ENCODE measurements around the gene TLNRD1.

DNA sequence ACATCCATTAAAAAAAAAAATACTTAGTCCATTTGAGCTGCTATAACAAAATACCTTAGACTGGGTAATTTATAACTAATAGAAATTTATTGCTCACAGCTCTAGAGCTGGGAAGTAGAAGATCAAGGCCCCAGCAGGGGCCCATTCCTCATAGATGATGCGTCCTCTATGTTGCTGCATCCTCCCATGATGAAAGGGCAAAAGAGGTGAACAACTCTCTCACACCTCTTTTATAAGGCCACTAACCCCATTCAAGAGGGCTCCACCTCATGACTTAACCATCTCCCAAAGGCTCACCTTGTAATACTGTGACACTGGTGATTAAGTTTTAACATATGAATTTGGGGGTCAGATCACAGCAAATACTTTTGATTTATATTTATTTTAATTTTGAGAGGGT is 3.0 kb upstream of the TLNRD1 start:
- no peak for TF ChIP-seq POLR2A (IDR thresholded peaks at IDR 0.05)
- TF ChIP-seq, protein P1, sequence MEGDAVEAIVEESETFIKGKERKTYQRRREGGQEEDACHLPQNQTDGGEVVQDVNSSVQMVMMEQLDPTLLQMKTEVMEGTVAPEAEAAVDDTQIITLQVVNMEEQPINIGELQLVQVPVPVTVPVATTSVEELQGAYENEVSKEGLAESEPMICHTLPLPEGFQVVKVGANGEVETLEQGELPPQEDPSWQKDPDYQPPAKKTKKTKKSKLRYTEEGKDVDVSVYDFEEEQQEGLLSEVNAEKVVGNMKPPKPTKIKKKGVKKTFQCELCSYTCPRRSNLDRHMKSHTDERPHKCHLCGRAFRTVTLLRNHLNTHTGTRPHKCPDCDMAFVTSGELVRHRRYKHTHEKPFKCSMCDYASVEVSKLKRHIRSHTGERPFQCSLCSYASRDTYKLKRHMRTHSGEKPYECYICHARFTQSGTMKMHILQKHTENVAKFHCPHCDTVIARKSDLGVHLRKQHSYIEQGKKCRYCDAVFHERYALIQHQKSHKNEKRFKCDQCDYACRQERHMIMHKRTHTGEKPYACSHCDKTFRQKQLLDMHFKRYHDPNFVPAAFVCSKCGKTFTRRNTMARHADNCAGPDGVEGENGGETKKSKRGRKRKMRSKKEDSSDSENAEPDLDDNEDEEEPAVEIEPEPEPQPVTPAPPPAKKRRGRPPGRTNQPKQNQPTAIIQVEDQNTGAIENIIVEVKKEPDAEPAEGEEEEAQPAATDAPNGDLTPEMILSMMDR (IDR thresholded peaks at IDR 0.05): no peak
